ENCODE results near the gene ARMCX1.
"Not testable (repeated sequence)": the region's sequence is repeated elsewhere in the genome, so short reads cannot be mapped to it uniquely, and the experiment has no call there.

Gene ARMCX1

GRCh38 chrX:101551380-101551767, 1.0 kb downstream of the ARMCX1 start:
- TF ChIP-seq, protein P1, sequence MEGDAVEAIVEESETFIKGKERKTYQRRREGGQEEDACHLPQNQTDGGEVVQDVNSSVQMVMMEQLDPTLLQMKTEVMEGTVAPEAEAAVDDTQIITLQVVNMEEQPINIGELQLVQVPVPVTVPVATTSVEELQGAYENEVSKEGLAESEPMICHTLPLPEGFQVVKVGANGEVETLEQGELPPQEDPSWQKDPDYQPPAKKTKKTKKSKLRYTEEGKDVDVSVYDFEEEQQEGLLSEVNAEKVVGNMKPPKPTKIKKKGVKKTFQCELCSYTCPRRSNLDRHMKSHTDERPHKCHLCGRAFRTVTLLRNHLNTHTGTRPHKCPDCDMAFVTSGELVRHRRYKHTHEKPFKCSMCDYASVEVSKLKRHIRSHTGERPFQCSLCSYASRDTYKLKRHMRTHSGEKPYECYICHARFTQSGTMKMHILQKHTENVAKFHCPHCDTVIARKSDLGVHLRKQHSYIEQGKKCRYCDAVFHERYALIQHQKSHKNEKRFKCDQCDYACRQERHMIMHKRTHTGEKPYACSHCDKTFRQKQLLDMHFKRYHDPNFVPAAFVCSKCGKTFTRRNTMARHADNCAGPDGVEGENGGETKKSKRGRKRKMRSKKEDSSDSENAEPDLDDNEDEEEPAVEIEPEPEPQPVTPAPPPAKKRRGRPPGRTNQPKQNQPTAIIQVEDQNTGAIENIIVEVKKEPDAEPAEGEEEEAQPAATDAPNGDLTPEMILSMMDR (IDR thresholded peaks at IDR 0.05; ENCODE audit: low read depth, low read length, missing control alignments), result no peak
- peak overlapping the region; percentile 56 for H3K4me3 ChIP-seq (replicated peaks; ENCODE audit: low read depth, low read length)

GRCh38 chrX:101552714-101553113, 2.4 kb downstream of the ARMCX1 start:
- no peak overlapping the region for H3K4me3 ChIP-seq (replicated peaks; ENCODE audit: low read depth, low read length)
- DNase-seq (ENCODE audit: extremely low read depth, low read depth), result no peak
- TF ChIP-seq, protein P1 (IDR thresholded peaks at IDR 0.05; ENCODE audit: low read depth, low read length, missing control alignments), result no peak

More at GRCh38 chrX:101551380-101551767, 1.0 kb downstream of the ARMCX1 start:
- no peak for DNase-seq (ENCODE audit: extremely low read depth, low read depth)

DNA sequence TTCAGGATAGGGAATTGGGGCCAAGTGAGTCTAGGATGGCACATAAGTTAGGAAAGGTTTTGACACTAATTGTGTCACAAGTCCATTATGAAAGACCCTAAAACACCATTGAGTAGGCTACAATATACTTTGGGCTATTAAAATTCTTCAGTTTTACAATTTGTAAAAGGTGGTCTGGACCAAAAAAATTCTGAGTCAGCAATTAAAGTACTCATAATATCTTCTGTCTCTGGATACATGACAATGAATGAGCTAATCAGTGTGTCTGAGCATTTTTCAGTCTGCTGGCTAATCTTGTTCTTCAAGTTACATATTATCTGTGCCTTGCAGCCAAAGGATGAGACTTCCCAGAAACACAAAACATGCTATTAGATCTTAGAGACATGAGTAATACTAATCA, 14.3 kb downstream of the ARMCX1 start:
- TF ChIP-seq, protein P1 (IDR thresholded peaks at IDR 0.05; ENCODE audit: low read depth, low read length, missing control alignments), result no peak
- no peak for DNase-seq (ENCODE audit: extremely low read depth, low read depth)
- no peak overlapping the region for H3K4me3 ChIP-seq (replicated peaks; ENCODE audit: low read depth, low read length)

- TF ChIP-seq, protein P1 (IDR thresholded peaks at IDR 0.05; ENCODE audit: low read depth, low read length, missing control alignments), result peak; percentile 52
- no peak overlapping the region for H3K4me3 ChIP-seq (replicated peaks; ENCODE audit: low read depth, low read length)
- peak; percentile 33 for DNase-seq (ENCODE audit: extremely low read depth, low read depth)
Observed at GRCh38 chrX:101595739-101596419, 45.5 kb downstream of the ARMCX1 start.

DNA sequence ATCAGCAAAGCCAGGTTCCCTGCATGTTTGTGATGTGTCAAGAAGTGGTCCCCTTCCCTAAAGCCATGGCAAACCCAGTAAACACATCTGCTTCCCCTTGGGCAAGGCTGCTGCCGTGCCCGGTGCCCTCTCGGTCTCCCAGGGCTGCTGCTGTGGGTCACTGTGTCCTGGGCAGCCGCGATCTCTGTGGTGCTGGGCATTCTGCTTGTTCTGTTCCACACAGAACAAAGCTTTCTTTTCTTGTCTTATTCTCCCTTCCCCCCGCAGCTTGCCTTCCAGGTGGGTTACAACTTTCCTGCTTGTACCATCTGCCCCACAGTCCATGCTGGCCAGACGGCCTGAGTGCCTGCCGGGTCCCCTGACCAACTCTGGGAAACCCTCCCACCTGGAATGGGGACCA, 49.2 kb downstream of the ARMCX1 start:
- not testable (repeated sequence) for DNase-seq (ENCODE audit: extremely low read depth, low read depth); H3K4me3 ChIP-seq (replicated peaks; ENCODE audit: low read depth, low read length)

DNA sequence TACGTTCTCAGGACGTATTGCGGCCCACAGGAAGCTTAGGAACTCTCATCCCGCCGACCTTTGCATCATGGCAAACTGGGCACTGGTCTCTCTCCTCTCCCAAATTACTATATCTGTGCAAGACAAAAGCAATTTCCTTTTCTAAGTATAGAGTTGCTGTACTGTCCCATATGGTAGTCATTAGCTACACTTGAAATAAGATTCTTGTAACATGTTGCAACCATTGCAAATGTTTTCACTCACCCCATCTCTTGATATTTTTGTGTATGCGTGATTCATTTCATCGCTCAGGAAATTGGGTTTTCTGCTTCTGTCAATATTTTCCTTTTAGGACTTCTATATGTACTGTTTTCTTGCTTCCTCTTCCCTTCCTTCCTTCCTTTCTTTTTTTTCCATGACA, 51.7 kb downstream of the ARMCX1 start:
- DNase-seq (ENCODE audit: extremely low read depth, low read depth), result peak; percentile 33

More for the DNA sequence above, 51.7 kb downstream of the ARMCX1 start:
- no peak overlapping the region for H3K4me3 ChIP-seq (replicated peaks; ENCODE audit: low read depth, low read length)
- TF ChIP-seq, protein P1 (IDR thresholded peaks at IDR 0.05; ENCODE audit: low read depth, low read length, missing control alignments), result no peak
